ENCODE data around the gene PIK3R6.

- TF ChIP-seq, protein P1, sequence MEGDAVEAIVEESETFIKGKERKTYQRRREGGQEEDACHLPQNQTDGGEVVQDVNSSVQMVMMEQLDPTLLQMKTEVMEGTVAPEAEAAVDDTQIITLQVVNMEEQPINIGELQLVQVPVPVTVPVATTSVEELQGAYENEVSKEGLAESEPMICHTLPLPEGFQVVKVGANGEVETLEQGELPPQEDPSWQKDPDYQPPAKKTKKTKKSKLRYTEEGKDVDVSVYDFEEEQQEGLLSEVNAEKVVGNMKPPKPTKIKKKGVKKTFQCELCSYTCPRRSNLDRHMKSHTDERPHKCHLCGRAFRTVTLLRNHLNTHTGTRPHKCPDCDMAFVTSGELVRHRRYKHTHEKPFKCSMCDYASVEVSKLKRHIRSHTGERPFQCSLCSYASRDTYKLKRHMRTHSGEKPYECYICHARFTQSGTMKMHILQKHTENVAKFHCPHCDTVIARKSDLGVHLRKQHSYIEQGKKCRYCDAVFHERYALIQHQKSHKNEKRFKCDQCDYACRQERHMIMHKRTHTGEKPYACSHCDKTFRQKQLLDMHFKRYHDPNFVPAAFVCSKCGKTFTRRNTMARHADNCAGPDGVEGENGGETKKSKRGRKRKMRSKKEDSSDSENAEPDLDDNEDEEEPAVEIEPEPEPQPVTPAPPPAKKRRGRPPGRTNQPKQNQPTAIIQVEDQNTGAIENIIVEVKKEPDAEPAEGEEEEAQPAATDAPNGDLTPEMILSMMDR (IDR thresholded peaks at IDR 0.05) = no peak
- TF ChIP-seq POLR2A (IDR thresholded peaks at IDR 0.05) = no peak
Observed at GRCh38 chr17:8801135-8801840, 66.2 kb downstream of the PIK3R6 start.
